ENCODE measurements around the gene APOBEC3C.

- TF ChIP-seq CTCF (conservative IDR thresholded peaks at IDR 0.05; ENCODE audit: low read depth in 2 of 2) (no peak), POLR2AphosphoS5 (IDR thresholded peaks at IDR 0.05; ENCODE audit: low read depth) (no peak), ETS1 (IDR thresholded peaks at IDR 0.05) (no peak), ZNF462 (CRISPR knock-in tag; IDR thresholded peaks at IDR 0.05) (no peak), JUNB (IDR thresholded peaks at IDR 0.05; ENCODE audit: unreplicated experiment) (no peak), CREB1 (CRISPR knock-in tag; IDR thresholded peaks at IDR 0.05; ENCODE audit: low read depth) (no peak), EZH2 (IDR thresholded peaks at IDR 0.05; ENCODE audit: low read depth, unreplicated experiment) (no peak), EZH2phosphoT487 (IDR thresholded peaks at IDR 0.05; ENCODE audit: unreplicated experiment) (no peak), REST (IDR thresholded peaks at IDR 0.05; ENCODE audit: unreplicated experiment) (no peak), ZNF331 (CRISPR knock-in tag; IDR thresholded peaks at IDR 0.05; ENCODE audit: low read depth) (no peak), NANOG (IDR thresholded peaks at IDR 0.05; ENCODE audit: borderline replicate concordance) (no peak), ZNF114 (CRISPR knock-in tag; IDR thresholded peaks at IDR 0.05) (no peak)
These were observed 26.7 kb upstream of the APOBEC3C start for GRCh38 chr22:38987171-38987895.

Data from GM23338 (cell line).